A549 (cell line): Measurements from ENCODE around the gene TNS3. TPM values are rescaled to one million over a fixed set of nuclear protein-coding genes. Genes with fewer than 3 reads are reported as not detected.

Experiments used
- ATAC-seq, 2 experiments: fragments of 200-7000 bp in 1 of 2; fragments of >200 bp in 1 of 2; cut with Nextera tagmentation in 1 of 2; cut with Tn5 transposase in 1 of 2; 3 replicates each; pipeline versions ENCODE4 v1.8.0 to v1.9.1; 2018 to 2020; ENCODE audit warnings: mild to moderate bottlenecking in 1 of 2, moderate library complexity in 1 of 2
- CTCF ChIA-PET: fragments of 300-600 bp; sonication (Branson Sonifier 250); formaldehyde crosslinking; extraction: SDS; loops from one replicate; lab custom pipeline; 2021; ENCODE audit warnings: antibody characterized with exemption, inconsistent platforms; lab: Yijun Ruan, JAX
- POLR2A ChIA-PET: fragments of 350-600 bp; formaldehyde crosslinking; extraction: SDS; loops from one replicate; lab custom pipeline; 2021; ENCODE audit warnings: antibody characterized with exemption, inconsistent platforms; lab: Yijun Ruan, JAX
- DNase-seq, 2 experiments: peaks; one replicate each; pipeline versions ENCODE4 v3.0.0 to v3.0.0-alpha.2; 2011 to 2016; ENCODE audit warnings: low read depth in 1 of 2, low spot score in 1 of 2
- FAIRE-seq: peaks from 2 replicates; lab custom pipeline; 2011; peaks lifted over from hg19 to GRCh38; lab: Jason Lieb, UNC
- H3K27ac ChIP-seq, 2 experiments: fragments of >200 bp; sonication (Bioruptor Twin); formaldehyde crosslinking; 3 replicates each; pipeline ENCODE4 v1.5.1; 2016 to 2017
- H3K4me1 ChIP-seq: fragments of >200 bp; sonication (Bioruptor Twin); formaldehyde crosslinking; 3 replicates; pipeline ENCODE4 v1.6.1; 2016
- H3K4me2 ChIP-seq: fragments of >200 bp; sonication (Bioruptor Twin); formaldehyde crosslinking; 3 replicates; pipeline ENCODE4 v1.6.1; 2016
- H3K4me3 ChIP-seq: fragments of >200 bp; sonication (Bioruptor Twin); formaldehyde crosslinking; 3 replicates; pipeline ENCODE4 v1.5.1; 2016
- H3K9me3 ChIP-seq: fragments of >200 bp; sonication (Bioruptor Twin); formaldehyde crosslinking; 3 replicates; pipeline ENCODE4 v1.6.1; 2016
- ATOH8 ChIP-seq: fragments of 250-450 bp; sonication (Bioruptor Pico); IDR thresholded peaks from 2 replicates; pipeline ENCODE4 v1.5.0; 2020; ENCODE audit warnings: low read depth, mild to moderate bottlenecking, moderate library complexity
- CBX8 ChIP-seq: fragments of 200-600 bp; sonication (generic); IDR thresholded peaks from 2 replicates; pipeline ENCODE4 v1.6.1; 2016
- CEBPB ChIP-seq, 2 experiments: fragments of >200 bp in 1 of 2; sonication (Bioruptor Twin) in 1 of 2; formaldehyde crosslinking in 1 of 2; IDR thresholded peaks; 2 replicates each; pipeline ENCODE4 v1.6.1; 2012 to 2016
- CTCF ChIP-seq: fragments of >200 bp; sonication (Bioruptor Twin); formaldehyde crosslinking; IDR thresholded peaks from 3 replicates; pipeline ENCODE4 v1.5.1; 2016
- ELK1 ChIP-seq: fragments of 150-350 bp; IDR thresholded peaks from 2 replicates; pipeline ENCODE4 v1.6.1; 2014; ENCODE audit warnings: low read depth, mild to moderate bottlenecking, low read length
- FOSL2 ChIP-seq, 2 experiments: fragments of 450-650 bp in 1 of 2; fragments of >200 bp in 1 of 2; sonication (Bioruptor Twin) in 1 of 2; formaldehyde crosslinking; IDR thresholded peaks; 2 replicates each; pipeline versions ENCODE4 v1.5.0 to v1.6.1; 2016 to 2020; ENCODE audit warnings: mild to moderate bottlenecking in 1 of 2, moderate library complexity in 1 of 2
- HMGXB4 ChIP-seq: fragments of 250-450 bp; sonication (Bioruptor Pico); IDR thresholded peaks from 2 replicates; pipeline ENCODE4 v1.5.0; 2021; ENCODE audit warnings: mild to moderate bottlenecking, moderate library complexity, borderline replicate concordance
- HOXA7 ChIP-seq: fragments of 250-450 bp; sonication (Bioruptor Pico); IDR thresholded peaks from 2 replicates; pipeline ENCODE4 v1.5.0; 2020; ENCODE audit warnings: mild to moderate bottlenecking, moderate library complexity
- KDM1A ChIP-seq: fragments of 200-600 bp; sonication (generic); IDR thresholded peaks from 2 replicates; pipeline ENCODE4 v1.6.1; 2016; ENCODE audit warnings: low read depth, mild to moderate bottlenecking
- RARB ChIP-seq: fragments of 250-450 bp; sonication (Bioruptor Pico); IDR thresholded peaks from 2 replicates; pipeline ENCODE4 v1.8.0; 2021; ENCODE audit warnings: mild to moderate bottlenecking, moderate library complexity
- RCOR1 ChIP-seq: fragments of 150-350 bp; IDR thresholded peaks from 2 replicates; pipeline ENCODE4 v1.6.1; 2014; ENCODE audit warnings: antibody characterized with exemption, low read length, low read depth
- REST ChIP-seq: fragments of 200-600 bp; sonication (generic); IDR thresholded peaks from 2 replicates; pipeline ENCODE4 v1.6.1; 2016; ENCODE audit warnings: antibody characterized with exemption, mild to moderate bottlenecking, moderate library complexity
- RFX5 ChIP-seq: fragments of 450-650 bp; IDR thresholded peaks from 2 replicates; pipeline ENCODE4 v1.7.1; 2014; ENCODE audit warnings: antibody characterized with exemption, mild to moderate bottlenecking, moderate library complexity
- SREBF2 ChIP-seq: fragments of 450-650 bp; IDR thresholded peaks from 2 replicates; pipeline ENCODE4 v1.6.1; 2014; ENCODE audit warnings: mild to moderate bottlenecking, moderate library complexity
- USF2 ChIP-seq: fragments of 450-650 bp; IDR thresholded peaks from 2 replicates; pipeline ENCODE4 v1.6.1; 2014; ENCODE audit warnings: antibody characterized with exemption
- WGBS: methylation state at CpG from one replicate; pipeline ENCODE4 v1.1.6; 2017; ENCODE audit errors: missing lambda C conversion rate; 5-methylcytosine and 5-hydroxymethylcytosine counted together
- polyA plus RNA-seq, 4 experiments: library from polyadenylated mRNA; depleted of rRNA in 3 of 4; stranded (reverse); fragments of >200 nt; fragmentation: RNase III in 1 of 4; extraction: RNeasy Plus Mini Kit Qiagen cat#74134 plus additional on column Dnase treatment in 1 of 4; gene quantifications; 2 replicates in 3 of 4; 3 replicates in 1 of 4; pipeline ENCODE4 v1.2.3, GENCODE V29; 2011 to 2017
- TF ChIP-seq, protein P1 (sequence below): IDR thresholded peaks from 2 replicates; pipeline ENCODE4 v1.6.1; 2012; ENCODE audit warnings: low read depth, borderline replicate concordance

Gene TNS3
- polyA plus RNA-seq, 2 of the 4 experiments (the other 2 are of a cell fraction) = 107 to 134 TPM

- CTCF ChIA-PET = interaction anchor here (1.6 kb wide), 1 partner anchor 10 kb away, joined by 3 read pairs; no protein-coding TSS in a partner anchor
- TF ChIP-seq USF2 (no peak), ELK1 (no peak), CTCF (no peak), HMGXB4 (no peak), RCOR1 (no peak), SREBF2 (no peak), HOXA7 (no peak), KDM1A (no peak), RFX5 (no peak), REST (no peak), FOSL2 (IDR thresholded peaks at IDR 0.05) (no peak), FOSL2 (CRISPR knock-in tag; IDR thresholded peaks at IDR 0.05) (no peak), ATOH8 (CRISPR knock-in tag) (no peak), RARB (CRISPR knock-in tag) (no peak), CBX8 (no peak), CEBPB (IDR thresholded peaks at IDR 0.05) (no peak)
- TF ChIP-seq, protein P1, sequence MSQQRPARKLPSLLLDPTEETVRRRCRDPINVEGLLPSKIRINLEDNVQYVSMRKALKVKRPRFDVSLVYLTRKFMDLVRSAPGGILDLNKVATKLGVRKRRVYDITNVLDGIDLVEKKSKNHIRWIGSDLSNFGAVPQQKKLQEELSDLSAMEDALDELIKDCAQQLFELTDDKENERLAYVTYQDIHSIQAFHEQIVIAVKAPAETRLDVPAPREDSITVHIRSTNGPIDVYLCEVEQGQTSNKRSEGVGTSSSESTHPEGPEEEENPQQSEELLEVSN = no peak
Observed at GRCh38 chr7:47320296-47320695, 261.6 kb downstream of the TNS3 start.

More at GRCh38 chr7:47320296-47320695, 261.6 kb downstream of the TNS3 start:
- no peak overlapping the region for H3K4me3 ChIP-seq
- H3K4me1 ChIP-seq = no peaks in the 10 kb centered on the region
- H3K4me2 ChIP-seq = no peak overlapping the region
- FAIRE-seq (no peak), DNase-seq (no peak), ATAC-seq (peak in 1 of 2 experiments; percentile 12; a peak in 2 of 6 replicates)
- no peak overlapping the region for H3K27ac ChIP-seq
- H3K9me3 ChIP-seq = no peaks in the 10 kb centered on the region
- POLR2A ChIA-PET = no interaction called here
- WGBS = 82% methylated on average over 5 of the region's 5 CpGs
